Testis (tissue), 2 donors: ENCODE results near the gene L1CAM.

ENCODE experiments used
- CTCF ChIP-seq, 3 experiments: fragments of 450-650 bp in 2 of 3; fragments of 200-600 bp in 1 of 3; sonication (generic) in 1 of 3; IDR thresholded peaks; one replicate each; pipeline ENCODE4 v1.5.1; 2016 to 2019; ENCODE audit warnings: antibody characterized with exemption in 3 of 3, mild to moderate bottlenecking in 2 of 3, moderate library complexity in 1 of 3
- POLR2A ChIP-seq: fragments of 450-650 bp; IDR thresholded peaks from one replicate; pipeline ENCODE4 v1.6.1; 2017; ENCODE audit warnings: antibody characterized with exemption, mild to moderate bottlenecking, moderate library complexity

- TF ChIP-seq CTCF (IDR thresholded peaks at IDR 0.05): no peak
- no peak for TF ChIP-seq POLR2A
Observed at GRCh38 chrX:153870288-153870690, 15.7 kb downstream of the L1CAM start.
